HepG2 (cell line): Measurements from ENCODE around the gene DIS3L2. TPM values are rescaled to one million over a fixed set of nuclear protein-coding genes. Genes with fewer than 3 reads are reported as not detected.

Experiments used
- ATAC-seq: fragments of 200-7000 bp; cut with Tn5 transposase; 3 replicates; pipeline ENCODE4 v1.9.1; 2020; ENCODE audit warnings: mild to moderate bottlenecking, moderate library complexity
- BruUV-seq: library from RNA; stranded (reverse); fragments of 400-500 nt; replicated peaks from 2 replicates; lab custom pipeline; 2021; lab: Mats Ljungman, UMichigan
- CTCF ChIA-PET: fragments of 300-600 bp; formaldehyde crosslinking; extraction: SDS; loops from one replicate; lab custom pipeline; 2021; ENCODE audit warnings: low total read pairs, inconsistent platforms, low intra/inter-chr PET ratio; lab: Yijun Ruan, JAX
- POLR2A ChIA-PET: fragments of 350-600 bp; sonication (Branson Sonifier 250); formaldehyde crosslinking; loops from one replicate; lab custom pipeline; 2020; ENCODE audit warnings: antibody characterized with exemption, inconsistent platforms; lab: Yijun Ruan, JAX
- DNase-seq: peaks from one replicate; pipeline ENCODE4 v3.0.0-alpha.2; 2015; ENCODE audit warnings: low spot score
- FAIRE-seq: peaks from 3 replicates; lab custom pipeline; 2011; peaks lifted over from hg19 to GRCh38; lab: Jason Lieb, UNC
- H2AFZ ChIP-seq: one replicate; pipeline ENCODE4 v1.6.1; 2011; ENCODE audit warnings: low read length, inconsistent platforms
- H3K27ac ChIP-seq: fragments of 300-600 bp; 3 replicates; pipeline ENCODE4 v1.8.0; 2011; ENCODE audit warnings: mixed run types, mild to moderate bottlenecking, mixed read lengths, low read length, inconsistent platforms; ENCODE audit not compliant: insufficient read depth; ENCODE audit errors: extremely low read length
- H3K27me3 ChIP-seq, 2 experiments: fragments of 200-600 bp in 1 of 2; 2 replicates in 1 of 2; 3 replicates in 1 of 2; pipeline versions ENCODE4 v1.6.0 to v1.8.0; 2011; ENCODE audit warnings: low read length in 2 of 2, mild to moderate bottlenecking in 2 of 2, moderate library complexity in 2 of 2, inconsistent platforms in 1 of 2; ENCODE audit not compliant: insufficient read depth in 2 of 2, control insufficient read depth in 1 of 2
- H3K36me3 ChIP-seq, 2 experiments: fragments of 200-600 bp in 1 of 2; replicated peaks in 1 of 2; 2 replicates in 1 of 2; 3 replicates in 1 of 2; pipeline versions ENCODE4 v1.5.1 to v1.8.0; 2011; ENCODE audit warnings: low read length in 2 of 2, inconsistent platforms in 1 of 2; ENCODE audit not compliant: insufficient read depth in 2 of 2, control insufficient read depth in 1 of 2
- H3K4me1 ChIP-seq: 2 replicates; pipeline ENCODE4 v1.5.1; 2012; ENCODE audit warnings: low read length, inconsistent platforms; ENCODE audit not compliant: insufficient read depth
- H3K4me2 ChIP-seq: 2 replicates; pipeline ENCODE4 v1.6.0; 2011; ENCODE audit warnings: low read depth, low read length, inconsistent platforms
- H3K4me3 ChIP-seq, 3 experiments: fragments of 200-600 bp in 1 of 3; sonication (generic), shearing (Covaris generic) in 1 of 3; replicated peaks in 1 of 3; 2 replicates each; pipeline ENCODE4 v1.5.1; 2011 to 2016; ENCODE audit warnings: low read length in 3 of 3, inconsistent platforms in 2 of 3, low read depth in 2 of 3, mild to moderate bottlenecking in 2 of 3, control low read depth in 1 of 3, mixed read lengths in 1 of 3; ENCODE audit not compliant: insufficient read depth in 1 of 3
- H3K79me2 ChIP-seq: one replicate; pipeline ENCODE4 v1.6.1; 2011; ENCODE audit warnings: low read length, inconsistent platforms; ENCODE audit not compliant: insufficient read depth
- H3K9ac ChIP-seq: 2 replicates; pipeline ENCODE4 v1.6.0; 2011; ENCODE audit warnings: mild to moderate bottlenecking, low read depth, low read length, inconsistent platforms; ENCODE audit not compliant: insufficient read depth
- H3K9me3 ChIP-seq: 2 replicates; pipeline ENCODE4 v1.5.1; 2012; ENCODE audit warnings: mild to moderate bottlenecking, low read length
- H4K20me1 ChIP-seq: 2 replicates; pipeline ENCODE4 v1.6.0; 2011; ENCODE audit warnings: inconsistent platforms, mild to moderate bottlenecking, low read length, moderate library complexity; ENCODE audit not compliant: insufficient read depth
- ATAD3A ChIP-seq: sonication (generic); formaldehyde crosslinking; IDR thresholded peaks from 2 replicates; pipeline ENCODE4 v1.4.0; 2020; ENCODE audit warnings: missing genetic modification reagents
- CEBPB ChIP-seq: IDR thresholded peaks from 2 replicates; pipeline ENCODE4 v1.6.1; 2011; ENCODE audit warnings: low read depth, low read length, improper control_type of control experiment, borderline replicate concordance
- CENPT ChIP-seq: sonication (generic); formaldehyde crosslinking; IDR thresholded peaks from 2 replicates; pipeline ENCODE4 v1.8.0; 2022; ENCODE audit warnings: low read depth, mild to moderate bottlenecking, moderate library complexity, missing genetic modification reagents
- CHCHD3 ChIP-seq: sonication (generic); formaldehyde crosslinking; IDR thresholded peaks from 2 replicates; pipeline ENCODE4 v1.8.0; 2022; ENCODE audit warnings: mild to moderate bottlenecking, missing genetic modification reagents, moderate library complexity
- GABPB1 ChIP-seq: IDR thresholded peaks from 2 replicates; pipeline ENCODE4 v1.6.1; 2016; ENCODE audit warnings: mild to moderate bottlenecking, missing genetic modification reagents, moderate library complexity, missing compliant biosample characterization
- GMEB1 ChIP-seq: sonication (generic); formaldehyde crosslinking; IDR thresholded peaks from 2 replicates; pipeline ENCODE4 v1.5.1; 2020; ENCODE audit warnings: missing genetic modification reagents, mild to moderate bottlenecking, borderline replicate concordance
- ZMYM3 ChIP-seq: sonication (generic); formaldehyde crosslinking; IDR thresholded peaks from 2 replicates; pipeline ENCODE4 v1.5.1; 2020; ENCODE audit warnings: mild to moderate bottlenecking, missing genetic modification reagents
- ZNF224 ChIP-seq: sonication (generic); formaldehyde crosslinking; IDR thresholded peaks from 2 replicates; pipeline ENCODE4 v1.5.0; 2020; ENCODE audit warnings: mild to moderate bottlenecking, missing genetic modification reagents
- ZNF557 ChIP-seq: sonication (generic); formaldehyde crosslinking; IDR thresholded peaks from 2 replicates; pipeline ENCODE4 v1.4.0; 2020; ENCODE audit warnings: missing genetic modification reagents
- ZNF563 ChIP-seq: sonication (generic); formaldehyde crosslinking; IDR thresholded peaks from 2 replicates; pipeline ENCODE4 v1.8.0; 2022; ENCODE audit warnings: mild to moderate bottlenecking, moderate library complexity, missing genetic modification reagents
- ZNF577 ChIP-seq: sonication (generic); formaldehyde crosslinking; IDR thresholded peaks from 2 replicates; pipeline ENCODE4 v1.4.0; 2020; ENCODE audit warnings: mild to moderate bottlenecking, low read depth, missing genetic modification reagents, borderline replicate concordance
- WGBS: methylation state at CpG from one replicate; pipeline ENCODE4 v1.1.6; 2017; ENCODE audit warnings: low lambda C conversion rate; 5-methylcytosine and 5-hydroxymethylcytosine counted together
- in situ Hi-C: cut with HindIII; loops from 2 replicates; pipeline ENCODE4 v1.10.0; 2017; ENCODE audit warnings: low pct_unique_long_range_greater_than_20kb; ENCODE audit not compliant: extremely low pct_ligation_motif_present
- intact Hi-C: fragments of 100-400 bp; cut with micrococcal nuclease; formaldehyde crosslinking; loops from one replicate; pipeline ENCODE4 v1.10.0; 2022; ENCODE audit not compliant: unreplicated experiment
- polyA plus RNA-seq, 8 experiments: library from polyadenylated mRNA; depleted of rRNA in 3 of 8; stranded (reverse) in 7 of 8; unstranded in 1 of 8; fragments of >200 nt; fragmentation: Illumina TruSeq in 4 of 8; extraction: Trizol in 4 of 8; gene quantifications; 2 replicates each; pipeline versions ENCODE4 v1.2.1 to v1.2.3, GENCODE V29; 2011 to 2016; ENCODE audit warnings: low read depth in 4 of 8, missing spikeins in 1 of 8, mixed read lengths in 1 of 8; ENCODE audit not compliant: insufficient read depth in 1 of 8
- total RNA-seq, 5 experiments: library from RNA; depleted of rRNA; stranded (reverse); fragments of >200 nt; fragmentation: Illumina TruSeq; extraction: Trizol; gene quantifications; 2 replicates each; pipeline ENCODE4 v1.2.3, GENCODE V29; 2016; ENCODE audit warnings: low read depth in 1 of 5
- TF ChIP-seq, protein P1 (sequence below): sonication (generic); formaldehyde crosslinking; IDR thresholded peaks from 2 replicates; pipeline ENCODE4 v1.9.0; 2021; ENCODE audit warnings: missing genetic modification reagents, borderline replicate concordance
- TF ChIP-seq, protein P2 (sequence below): sonication (generic); formaldehyde crosslinking; IDR thresholded peaks from 2 replicates; pipeline ENCODE4 v1.5.0; 2020; ENCODE audit warnings: missing genetic modification reagents

The DIS3L2 gene
- total and polyA plus RNA-seq, 2 of the 13 experiments (the other 11 are each of a cell fraction or from before 2014, with no cell fraction given), result 7.0 to 23.9 TPM

DNA sequence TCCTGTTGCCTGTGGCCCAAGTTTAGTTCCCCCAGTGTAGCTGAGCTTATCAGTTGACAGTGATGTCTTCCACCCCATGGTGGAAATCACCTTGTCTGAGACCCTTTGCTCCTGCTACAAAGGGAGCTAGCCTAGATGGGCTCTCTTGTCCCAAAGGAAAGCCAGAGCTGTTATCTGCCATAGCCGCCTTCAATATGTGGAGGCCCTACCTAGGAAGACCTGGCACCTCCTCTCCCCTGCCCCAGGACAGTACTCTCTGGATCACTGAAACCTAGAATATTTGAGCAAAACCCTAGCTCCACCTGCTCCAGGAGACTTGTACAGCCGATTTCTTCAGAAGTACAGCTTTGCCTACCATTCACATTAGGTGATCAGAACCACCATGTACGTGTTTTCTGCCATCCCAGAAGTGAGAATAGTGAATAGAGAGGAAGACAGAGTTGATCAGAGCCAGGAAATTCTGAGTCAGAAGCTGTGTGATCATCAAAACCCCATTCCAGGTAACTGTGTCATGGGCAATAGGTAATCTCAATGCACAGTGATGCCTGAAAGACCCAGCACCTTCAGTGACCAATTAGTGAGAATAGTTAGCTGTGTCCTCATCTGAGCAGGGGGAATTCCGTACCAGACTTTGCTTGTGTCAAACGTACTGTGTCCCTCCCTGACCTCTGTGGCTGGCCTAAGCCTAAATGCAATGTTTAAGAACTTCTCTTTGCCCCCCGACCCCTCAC, 278.6 kb downstream of the DIS3L2 start:
- H3K4me1 ChIP-seq, result no peaks in the 10 kb centered on the region
- ChIA-PET POLR2A (no interaction called here), CTCF (no interaction called here)
- H3K4me2 ChIP-seq, result no peak overlapping the region
- in situ Hi-C loops (no loop called here), intact Hi-C loops (no loop called here)
- TF ChIP-seq CHCHD3 (CRISPR knock-in tag), result no peak
- TF ChIP-seq, protein P1, sequence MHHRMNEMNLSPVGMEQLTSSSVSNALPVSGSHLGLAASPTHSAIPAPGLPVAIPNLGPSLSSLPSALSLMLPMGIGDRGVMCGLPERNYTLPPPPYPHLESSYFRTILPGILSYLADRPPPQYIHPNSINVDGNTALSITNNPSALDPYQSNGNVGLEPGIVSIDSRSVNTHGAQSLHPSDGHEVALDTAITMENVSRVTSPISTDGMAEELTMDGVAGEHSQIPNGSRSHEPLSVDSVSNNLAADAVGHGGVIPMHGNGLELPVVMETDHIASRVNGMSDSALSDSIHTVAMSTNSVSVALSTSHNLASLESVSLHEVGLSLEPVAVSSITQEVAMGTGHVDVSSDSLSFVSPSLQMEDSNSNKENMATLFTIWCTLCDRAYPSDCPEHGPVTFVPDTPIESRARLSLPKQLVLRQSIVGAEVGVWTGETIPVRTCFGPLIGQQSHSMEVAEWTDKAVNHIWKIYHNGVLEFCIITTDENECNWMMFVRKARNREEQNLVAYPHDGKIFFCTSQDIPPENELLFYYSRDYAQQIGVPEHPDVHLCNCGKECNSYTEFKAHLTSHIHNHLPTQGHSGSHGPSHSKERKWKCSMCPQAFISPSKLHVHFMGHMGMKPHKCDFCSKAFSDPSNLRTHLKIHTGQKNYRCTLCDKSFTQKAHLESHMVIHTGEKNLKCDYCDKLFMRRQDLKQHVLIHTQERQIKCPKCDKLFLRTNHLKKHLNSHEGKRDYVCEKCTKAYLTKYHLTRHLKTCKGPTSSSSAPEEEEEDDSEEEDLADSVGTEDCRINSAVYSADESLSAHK (CRISPR knock-in tag), result no peak
- TF ChIP-seq ZNF557 (CRISPR knock-in tag), result no peak
- TF ChIP-seq ZNF224 (CRISPR knock-in tag), result no peak
- TF ChIP-seq, protein P2, sequence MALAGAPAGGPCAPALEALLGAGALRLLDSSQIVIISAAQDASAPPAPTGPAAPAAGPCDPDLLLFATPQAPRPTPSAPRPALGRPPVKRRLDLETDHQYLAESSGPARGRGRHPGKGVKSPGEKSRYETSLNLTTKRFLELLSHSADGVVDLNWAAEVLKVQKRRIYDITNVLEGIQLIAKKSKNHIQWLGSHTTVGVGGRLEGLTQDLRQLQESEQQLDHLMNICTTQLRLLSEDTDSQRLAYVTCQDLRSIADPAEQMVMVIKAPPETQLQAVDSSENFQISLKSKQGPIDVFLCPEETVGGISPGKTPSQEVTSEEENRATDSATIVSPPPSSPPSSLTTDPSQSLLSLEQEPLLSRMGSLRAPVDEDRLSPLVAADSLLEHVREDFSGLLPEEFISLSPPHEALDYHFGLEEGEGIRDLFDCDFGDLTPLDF (CRISPR knock-in tag), result no peak
- TF ChIP-seq GABPB1 (CRISPR knock-in tag), result no peak
- no peak for TF ChIP-seq ZMYM3 (CRISPR knock-in tag)
- no peak for TF ChIP-seq GMEB1
- TF ChIP-seq ATAD3A (CRISPR knock-in tag), result no peak
- TF ChIP-seq ZNF577 (CRISPR knock-in tag), result no peak
- TF ChIP-seq CEBPB, result no peak
- TF ChIP-seq CENPT (CRISPR knock-in tag), result no peak
- TF ChIP-seq ZNF563 (CRISPR knock-in tag), result no peak
- H2AFZ ChIP-seq, result no peak overlapping the region
- no peaks in the 10 kb centered on the region for H4K20me1 ChIP-seq
- DNase-seq, result no peak
- H3K4me3 ChIP-seq, result no peak overlapping the region
- no TSS peak for BruUV-seq
- no peak overlapping the region for H3K27ac ChIP-seq
- ATAC-seq, result no peak
- no peak for FAIRE-seq
- H3K27me3 ChIP-seq, result no peaks in the 10 kb centered on the region
- H3K79me2 ChIP-seq, result no peaks in the 10 kb centered on the region
- H3K9ac ChIP-seq, result no peak overlapping the region
- WGBS, result 94% methylated on average over 6 of the region's 6 CpGs
- peaks cover 5 to 28% of the 10 kb centered on the region in 2 experiments; a peak in 3 of 5 replicates for H3K36me3 ChIP-seq
- H3K9me3 ChIP-seq, result no peaks in the 10 kb centered on the region
